Motor neuron (in vitro differentiated cells): ENCODE results near the gene ZNF784. TPM values are rescaled to one million over a fixed set of nuclear protein-coding genes. Genes with fewer than 3 reads are reported as not detected.
A peak's percentile ranks its signal among the peaks of the same experiment; 100 is the strongest.

ENCODE experiments used
- ATAC-seq, 8 experiments: fragments of 200-7000 bp; cut with Tn5 transposase; replicated peaks in 6 of 8; 2 replicates each; pipeline ENCODE4 v1.8.0; 2021; ENCODE audit warnings: mild to moderate bottlenecking in 8 of 8, moderate library complexity in 8 of 8
- H3K27ac ChIP-seq, 2 donors: fragments of 250-450 bp; sonication (Bioruptor Pico); 2 replicates each; pipeline ENCODE4 v1.9.0; 2021; ENCODE audit warnings: antibody characterized with exemption in 2 of 2, mild to moderate bottlenecking in 2 of 2, moderate library complexity in 1 of 2
- H3K4me1 ChIP-seq, 2 donors: fragments of 250-450 bp; sonication (Bioruptor Pico); replicated peaks in 1 of 2; 2 replicates each; pipeline ENCODE4 v1.6.1; 2021; ENCODE audit warnings: antibody characterized with exemption in 2 of 2, mild to moderate bottlenecking in 2 of 2, moderate library complexity in 1 of 2
- H3K4me3 ChIP-seq, 5 donors: fragments of 250-450 bp; sonication (Bioruptor Pico); 2 replicates each; pipeline ENCODE4 v1.9.0; 2021; ENCODE audit warnings: antibody characterized with exemption in 5 of 5, mild to moderate bottlenecking in 5 of 5, moderate library complexity in 4 of 5
- WGBS, 10 experiments: fragments of 450-650 bp; shearing (Covaris generic); methylation state at CpG; one replicate each; pipeline ENCODE4 v1.0.0; 2022; 5-methylcytosine and 5-hydroxymethylcytosine counted together
- in situ Hi-C, 9 experiments: fragments of 400-800 bp; cut with MboI; loops; one replicate each; pipeline ENCODE4 v1.15.0; 2021; ENCODE audit warnings: low sequenced_read_pairs in 9 of 9, low pct_unique_long_range_greater_than_20kb in 2 of 9; ENCODE audit not compliant: unreplicated experiment in 9 of 9
- total RNA-seq, 8 experiments: library from RNA; unstranded; fragments of 300-600 nt; gene quantifications; 2 replicates each; pipeline versions ENCODE4 v1.2.3 to v1.2.4, GENCODE V29; 2022

Gene ZNF784
- total RNA-seq, 8 experiments from 2014 or later = 1.6 to 8.2 (median 4.1) TPM

DNA sequence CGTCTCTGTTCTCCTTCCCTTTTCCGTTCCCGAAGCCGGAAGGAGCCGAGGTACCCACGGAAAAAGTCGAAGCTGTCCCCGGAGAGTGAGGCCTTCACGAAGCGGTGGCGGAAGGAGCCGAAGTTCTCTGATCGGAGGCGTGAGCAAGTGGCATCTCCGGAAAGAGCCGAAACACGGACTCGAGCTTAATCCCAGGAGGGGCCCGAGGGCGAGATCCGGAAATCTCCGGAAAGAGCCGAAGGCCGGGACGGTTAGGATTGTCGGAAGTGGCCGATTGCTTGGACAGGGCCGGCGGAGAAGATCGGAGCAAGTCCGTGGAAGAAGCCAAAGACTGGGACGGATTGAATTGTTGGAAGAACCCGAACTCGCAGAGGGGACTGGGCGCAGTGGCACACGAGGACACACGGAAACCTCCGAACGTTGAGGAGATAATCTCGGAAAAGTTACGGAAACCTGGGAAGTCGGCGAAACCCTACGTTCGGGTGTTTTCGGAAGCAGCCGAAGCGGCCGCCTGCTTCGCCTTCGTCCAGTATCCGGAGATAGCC is 30.0 kb upstream of the ZNF784 start:
- H3K4me1 ChIP-seq = peaks cover 9 to 10% of the 10 kb centered on the region in 2 donors
- peak overlapping the region; percentile 70 to 96 (median 89) for H3K4me3 ChIP-seq
- in situ Hi-C loops = no loop called here
- WGBS, 10 experiments = 0 to 2% (median 0%) methylated on average over 1 to 13 of the region's 52 CpGs; no CpG with 5 or more reads in 3 of the 10 experiments
- peak; percentile 68 to 82 (median 72) for ATAC-seq
- peak overlapping the region; percentile 100 for H3K27ac ChIP-seq

GRCh38 chr19:55653651-55654322 is 29.4 kb upstream of the ZNF784 start:
- H3K27ac ChIP-seq = peak overlapping the region; percentile 100
- peak overlapping the region; percentile 70 to 96 (median 89) for H3K4me3 ChIP-seq
- WGBS, 10 experiments = 0 to 1% (median 0%) methylated on average over 2 to 33 of the region's 57 CpGs; no CpG with 5 or more reads in 4 of the 10 experiments
- peaks cover 14 to 15% of the 10 kb centered on the region in 2 donors for H3K4me1 ChIP-seq
- in situ Hi-C loops = no loop called here
- ATAC-seq = peak; percentile 25 to 76 (median 68)

- in situ Hi-C loops = no loop called here
- WGBS, 10 experiments = no CpG with 5 or more reads among the region's 71 CpGs
- H3K4me3 ChIP-seq = no peak overlapping the region
- no peak overlapping the region for H3K27ac ChIP-seq
- ATAC-seq = no peak
- peaks cover 9 to 15% of the 10 kb centered on the region in 2 donors for H3K4me1 ChIP-seq
Observed at GRCh38 chr19:55652311-55653128, 28.2 kb upstream of the ZNF784 start.

DNA sequence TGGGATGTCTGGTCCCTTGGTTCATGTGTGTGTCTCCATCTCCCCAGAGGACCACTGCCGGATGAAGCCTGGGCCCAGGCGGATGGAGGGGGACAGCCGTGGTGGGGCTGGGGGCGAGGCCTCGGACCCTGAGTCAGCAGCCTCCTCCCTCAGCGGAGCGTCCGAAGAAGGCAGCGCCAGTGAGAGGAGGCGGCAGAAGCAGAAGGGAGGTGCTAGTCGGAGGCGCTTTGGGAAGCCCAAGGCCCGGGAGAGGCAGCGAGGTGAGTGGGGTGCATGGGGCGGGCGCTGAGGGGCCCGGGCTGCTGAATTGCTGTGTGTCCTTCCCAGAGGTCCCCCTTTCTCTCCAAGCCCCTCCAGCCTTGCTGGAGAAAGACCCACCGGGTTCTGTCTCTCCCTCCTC is 26.9 kb upstream of the ZNF784 start:
- in situ Hi-C loops = no loop called here
- no peak overlapping the region for H3K4me3 ChIP-seq
- 97% methylated on average over 5 of the region's 18 CpGs; no CpG with 5 or more reads in 9 of the 10 experiments for WGBS, 10 experiments

DNA sequence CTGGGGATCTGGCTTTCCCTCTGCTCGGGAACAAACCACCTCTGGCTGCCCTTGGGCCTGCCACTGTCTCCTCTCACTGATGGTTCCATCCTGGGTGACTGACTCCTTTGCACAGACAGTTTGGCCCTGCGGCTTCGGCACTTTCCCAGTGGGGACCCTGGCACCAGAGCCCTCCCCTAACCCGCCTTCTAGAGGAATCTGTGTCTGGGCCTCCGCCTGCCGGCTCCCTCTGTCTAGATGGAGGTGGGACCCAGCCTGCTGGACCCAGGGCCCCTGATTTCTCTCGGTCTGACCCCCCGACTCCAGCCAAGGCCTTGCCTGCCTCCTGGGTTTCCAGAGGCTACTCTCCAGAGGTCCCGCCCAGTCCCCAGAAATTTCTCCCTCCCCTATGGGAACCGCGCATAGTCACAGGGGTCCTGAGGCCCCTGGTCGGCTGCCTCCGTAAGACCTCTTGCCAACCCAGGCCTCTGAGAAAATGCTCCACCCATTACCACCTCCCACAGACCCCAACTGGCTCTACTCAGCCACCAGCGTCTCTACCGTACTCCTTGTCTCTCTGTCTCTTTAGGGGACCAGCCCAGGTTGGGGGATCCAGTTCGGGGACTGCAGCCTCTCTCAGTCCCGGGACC is 26.4 kb upstream of the ZNF784 start:
- 40 to 100% (median 92%) methylated on average over 1 to 5 of the region's 17 CpGs; no CpG with 5 or more reads in 1 of the 10 experiments for WGBS, 10 experiments
- H3K27ac ChIP-seq = no peak overlapping the region
- no peak for ATAC-seq
- peaks cover 6 to 11% of the 10 kb centered on the region in 2 donors for H3K4me1 ChIP-seq
- no peak overlapping the region for H3K4me3 ChIP-seq
- in situ Hi-C loops = no loop called here

More for the DNA sequence above, 26.9 kb upstream of the ZNF784 start:
- Histone ChIP-seq H3K27ac (no peak overlapping the region), H3K4me1 (peaks cover 6 to 11% of the 10 kb centered on the region in 2 donors)
- ATAC-seq = no peak

DNA sequence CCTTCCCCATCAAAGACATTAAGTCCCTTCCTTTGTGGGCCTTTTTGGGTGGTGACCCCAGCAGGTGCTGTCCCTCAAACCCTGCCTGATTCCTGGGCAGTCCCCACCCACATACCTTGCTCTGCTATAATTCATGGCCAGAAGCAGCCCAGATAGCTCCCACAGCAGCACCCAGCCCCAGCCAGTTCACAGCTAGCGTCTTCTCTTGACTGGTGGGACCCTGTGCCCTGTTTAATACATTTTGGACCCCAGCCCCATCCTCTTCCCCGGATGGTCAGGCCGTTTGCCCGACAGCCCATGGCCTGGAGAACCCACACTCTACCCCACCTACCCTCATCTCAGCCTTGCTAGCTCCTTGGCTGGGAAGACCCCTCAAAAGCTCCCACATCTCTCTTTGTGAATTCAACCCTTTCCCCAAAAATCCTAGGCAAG is 25.8 kb upstream of the ZNF784 start:
- Histone ChIP-seq H3K27ac (no peak overlapping the region), H3K4me3 (no peak overlapping the region), H3K4me1 (peaks cover 6 to 11% of the 10 kb centered on the region in 2 donors)
- in situ Hi-C loops = no loop called here
- WGBS, 10 experiments = 92 to 100% (median 100%) methylated on average over 1 to 2 of the region's 4 CpGs; no CpG with 5 or more reads in 6 of the 10 experiments
- no peak for ATAC-seq

- no peak overlapping the region for H3K27ac ChIP-seq
- peaks cover 7 to 11% of the 10 kb centered on the region in 2 donors for H3K4me1 ChIP-seq
- in situ Hi-C loops = loop anchor here in 3 of 9 experiments (25.0 kb wide), 1 partner anchor 512 kb away; the partner anchor contains the start of gene TNNT1 (in 3 of the 3)
- ATAC-seq = peak in 1 of 8 experiments; percentile 1
- peak overlapping the region in 4 of 5 donors; percentile 82 to 99 (median 96) for H3K4me3 ChIP-seq
- 68 to 100% (median 89%) methylated on average over 1 to 8 of the region's 17 CpGs; no CpG with 5 or more reads in 5 of the 10 experiments for WGBS, 10 experiments
Observed at GRCh38 chr19:55649268-55650125, 25.1 kb upstream of the ZNF784 start.

DNA sequence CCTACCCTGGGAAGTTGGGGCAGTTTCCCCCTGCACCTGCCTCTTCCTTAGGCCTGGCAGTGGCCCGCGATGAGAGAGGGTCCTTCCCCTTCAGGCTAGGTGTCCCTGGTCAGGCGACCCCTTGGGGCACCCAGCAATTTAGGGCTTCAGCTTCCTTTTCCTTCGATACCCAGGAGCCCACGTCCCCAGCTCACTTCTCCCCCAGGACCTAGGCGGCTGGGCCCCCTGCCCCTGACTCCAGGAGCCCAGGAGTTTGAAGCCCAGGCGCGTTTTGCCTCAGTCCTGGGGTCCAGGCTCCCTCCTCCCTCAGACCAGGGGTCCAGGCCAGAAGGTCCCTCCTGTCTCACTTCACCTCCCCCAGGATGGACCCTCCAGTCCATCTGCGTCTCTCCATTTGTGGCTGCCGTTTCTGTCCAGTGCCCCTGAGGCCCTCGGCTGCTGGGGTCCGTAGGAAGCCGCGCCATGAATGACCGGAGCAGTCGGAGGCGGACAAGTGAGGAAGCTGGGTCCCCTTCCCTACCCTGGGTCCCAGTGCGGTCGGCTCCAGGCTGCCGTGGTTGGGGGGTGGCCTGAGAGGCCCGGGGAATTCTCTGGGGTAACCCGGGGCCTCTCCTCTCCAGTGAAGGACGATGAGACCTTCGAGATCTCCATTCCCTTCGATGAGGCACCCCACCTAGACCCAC is 24.4 kb upstream of the ZNF784 start:
- Histone ChIP-seq H3K4me1 (peaks cover 11 to 15% of the 10 kb centered on the region in 2 donors), H3K4me3 (peak overlapping the region; percentile 74 to 99 (median 93)), H3K27ac (peak overlapping the region in 1 of 2 donors; percentile 98)
- 10 to 100% methylated on average over 1 to 6 of the region's 25 CpGs; no CpG with 5 or more reads in 8 of the 10 experiments for WGBS, 10 experiments
- peak in 1 of 8 experiments; percentile 14 for ATAC-seq
- in situ Hi-C loops = loop anchor here in 3 of 9 experiments (25.0 kb wide), 1 partner anchor 511 kb away; the partner anchor contains the start of gene TNNT1 (in 3 of the 3)

GRCh38 chr19:55647732-55648584 is 23.6 kb upstream of the ZNF784 start, which contains the start of gene CCDC106:
TSS of gene CCDC106 (plus strand) at chr19:55648212. CDS start at chr19:55649047, 835 bp downstream.
- peak; percentile 11 to 77 (median 64) for ATAC-seq
- Histone ChIP-seq H3K27ac (peak within 1 kb of the TSS; percentile 95 to 98), H3K4me3 (peak within 1 kb of the TSS; percentile 74 to 99 (median 93)), H3K4me1 (peaks cover 14 to 17% of the 10 kb centered on the region in 2 donors)
- 0 to 6% (median 0%) methylated on average over 1 to 6 of the region's 87 CpGs; no CpG with 5 or more reads in 6 of the 10 experiments for WGBS, 10 experiments
- in situ Hi-C loops = loop anchor here in 3 of 9 experiments (25.0 kb wide), 1 partner anchor 511 kb away; the partner anchor contains the start of gene TNNT1 (in 3 of the 3)

DNA sequence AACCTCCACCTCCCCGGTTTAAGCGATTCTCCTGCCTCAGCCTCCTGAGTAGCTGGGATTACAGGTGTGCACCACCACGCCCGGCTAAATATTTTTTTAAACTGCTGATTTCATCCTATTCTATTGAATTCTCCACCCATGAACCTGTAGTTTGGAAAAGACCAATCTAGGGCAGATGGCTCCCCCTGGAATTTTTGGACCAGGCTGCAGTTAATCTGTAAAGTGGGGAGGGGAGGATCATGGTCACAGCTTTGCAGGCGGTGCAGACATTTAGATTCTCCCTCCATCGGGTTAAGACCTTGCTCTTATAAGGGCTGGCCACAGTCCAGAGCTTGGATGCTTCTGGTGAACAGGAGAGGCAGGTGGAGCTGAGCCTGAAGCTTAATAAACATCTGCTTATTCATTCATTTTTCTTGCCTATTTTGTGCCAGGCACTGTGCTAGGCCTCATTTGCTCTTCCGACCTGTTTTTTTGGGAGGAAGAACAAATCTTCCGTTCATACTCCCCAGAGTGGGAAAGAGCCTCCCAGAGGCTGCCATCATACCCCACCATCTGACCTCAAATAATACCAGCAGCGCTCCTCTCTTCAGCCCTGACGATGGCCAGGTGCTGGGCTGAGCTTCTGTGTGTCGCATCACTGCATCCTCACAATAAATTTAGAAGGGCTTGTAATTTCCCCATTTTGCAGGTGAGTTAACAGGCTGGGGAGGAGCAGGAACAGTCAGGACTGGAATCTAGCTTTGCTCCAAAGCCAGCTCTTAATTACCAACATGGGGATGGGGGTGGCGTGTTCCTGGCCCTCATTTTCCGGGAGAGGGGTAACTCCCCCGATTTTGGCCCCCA is 22.7 kb upstream of the ZNF784 start:
- WGBS, 10 experiments = 30 to 66% (median 54%) methylated on average over 2 to 8 of the region's 14 CpGs; no CpG with 5 or more reads in 3 of the 10 experiments
- Histone ChIP-seq H3K4me3 (peak overlapping the region; percentile 74 to 99 (median 93)), H3K4me1 (peaks cover 20 to 24% of the 10 kb centered on the region in 2 donors), H3K27ac (peak overlapping the region; percentile 95 to 98)
- in situ Hi-C loops = loop anchor here in 3 of 9 experiments (25.0 kb wide), 1 partner anchor 510 kb away; the partner anchor contains the start of gene TNNT1 (in 3 of the 3)
- no peak for ATAC-seq
